GM19468 (cell line): ENCODE results near the gene ADD2.
"Not testable (repeated sequence)": the region's sequence is repeated elsewhere in the genome, so short reads cannot be mapped to it uniquely, and the experiment has no call there.

Source experiments
- ATAC-seq: cut with Tn5 transposase; IDR thresholded peaks from one replicate; pipeline ENCODE4 v1.9.1; 2021; ENCODE audit warnings: mild to moderate bottlenecking, moderate library complexity, moderate number of reproducible peaks; ENCODE audit not compliant: unreplicated experiment; ENCODE audit errors: extremely low read depth

Gene ADD2

GRCh38 chr2:70753031-70753430, 15.0 kb downstream of the ADD2 start:
- ATAC-seq: no peak

GRCh38 chr2:70752396-70752795, 15.6 kb downstream of the ADD2 start:
- ATAC-seq: no peak

GRCh38 chr2:70751881-70752280, 16.1 kb downstream of the ADD2 start:
- no peak for ATAC-seq

- ATAC-seq: no peak
These were observed 17.7 kb downstream of the ADD2 start for GRCh38 chr2:70750320-70750719.

- no peak for ATAC-seq
These were observed 19.8 kb downstream of the ADD2 start for GRCh38 chr2:70748002-70748784.

GRCh38 chr2:70747284-70747683, 20.7 kb downstream of the ADD2 start:
- ATAC-seq: no peak

GRCh38 chr2:70746094-70746974, 21.7 kb downstream of the ADD2 start:
- ATAC-seq: no peak

- ATAC-seq: no peak
These were observed 22.6 kb downstream of the ADD2 start for GRCh38 chr2:70745276-70745825.

GRCh38 chr2:70744397-70744796, 23.6 kb downstream of the ADD2 start:
- ATAC-seq: no peak

GRCh38 chr2:70743677-70744076, 24.3 kb downstream of the ADD2 start:
- no peak for ATAC-seq

- no peak for ATAC-seq
These were observed 24.9 kb downstream of the ADD2 start for GRCh38 chr2:70743068-70743467.

- ATAC-seq: not testable (repeated sequence)
These were observed 28.5 kb downstream of the ADD2 start for GRCh38 chr2:70739492-70739891.

GRCh38 chr2:70738159-70738558, 29.8 kb downstream of the ADD2 start:
- no peak for ATAC-seq

GRCh38 chr2:70735071-70735470, 32.9 kb downstream of the ADD2 start:
- ATAC-seq: no peak

- ATAC-seq: no peak
These were observed 34.3 kb downstream of the ADD2 start for GRCh38 chr2:70733646-70734180.

- no peak for ATAC-seq
These were observed 35.0 kb downstream of the ADD2 start for GRCh38 chr2:70732766-70733645.

- no peak for ATAC-seq
These were observed 37.3 kb downstream of the ADD2 start for GRCh38 chr2:70730730-70731129.

- no peak for ATAC-seq
These were observed 38.4 kb downstream of the ADD2 start for GRCh38 chr2:70729647-70730046.

GRCh38 chr2:70728128-70728527, 39.9 kb downstream of the ADD2 start:
- no peak for ATAC-seq
